ENCODE results near the gene PLA2G15.

PLA2G15 gene

GRCh38 chr16:68244903-68245853 lies at the start of gene PLA2G15:
Gene PLA2G15 (plus strand): TSS chr16:68245373. CDS start chr16:68245427, 54 bp downstream.
- TF ChIP-seq GATA3 (IDR thresholded peaks at IDR 0.05; ENCODE audit: low read depth, low read length) (no peak), GATA2 (IDR thresholded peaks at IDR 0.05; ENCODE audit: low read depth, low read length) (no peak)

GRCh38 chr16:68197250-68197649 lies 47.9 kb upstream of the PLA2G15 start:
- no peak for TF ChIP-seq GATA2 (IDR thresholded peaks at IDR 0.05; ENCODE audit: low read depth, low read length)
- TF ChIP-seq GATA3 (IDR thresholded peaks at IDR 0.05; ENCODE audit: low read depth, low read length): no peak

DNA sequence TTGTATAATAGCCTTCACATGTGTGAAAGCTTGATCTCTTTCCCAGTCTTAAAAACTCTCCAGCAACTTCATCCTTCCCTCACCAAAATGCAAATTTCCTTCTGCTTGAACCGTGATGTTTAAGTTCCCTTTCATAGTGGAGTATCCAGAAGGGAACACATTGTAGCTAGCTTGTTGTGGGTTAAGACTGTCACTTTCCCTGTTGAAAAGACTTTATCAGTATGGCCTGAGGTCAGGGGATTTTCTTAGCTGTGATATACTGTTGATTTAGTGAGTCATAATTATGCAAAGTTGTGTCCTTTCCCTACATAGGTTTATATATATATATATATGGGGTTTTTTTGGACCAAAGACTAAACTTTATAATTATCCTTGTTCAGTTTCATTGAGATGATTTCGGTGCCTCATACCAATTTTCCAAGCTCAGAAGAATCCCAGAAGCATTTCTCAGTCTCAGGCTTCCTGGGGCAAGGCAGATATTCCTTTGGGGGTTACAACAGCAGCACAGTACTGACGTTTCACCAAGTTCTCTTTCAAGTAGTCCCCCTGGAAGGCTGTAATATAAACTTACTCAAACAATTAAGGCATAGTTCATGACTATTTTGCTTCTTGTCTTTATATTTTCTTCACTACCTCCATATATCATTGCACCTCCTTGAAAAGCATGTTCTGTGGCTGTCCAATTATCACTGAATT lies 44.9 kb upstream of the PLA2G15 start:
- TF ChIP-seq GATA3 (IDR thresholded peaks at IDR 0.05; ENCODE audit: low read depth, low read length): no peak
- TF ChIP-seq GATA2 (IDR thresholded peaks at IDR 0.05; ENCODE audit: low read depth, low read length): no peak

DNA sequence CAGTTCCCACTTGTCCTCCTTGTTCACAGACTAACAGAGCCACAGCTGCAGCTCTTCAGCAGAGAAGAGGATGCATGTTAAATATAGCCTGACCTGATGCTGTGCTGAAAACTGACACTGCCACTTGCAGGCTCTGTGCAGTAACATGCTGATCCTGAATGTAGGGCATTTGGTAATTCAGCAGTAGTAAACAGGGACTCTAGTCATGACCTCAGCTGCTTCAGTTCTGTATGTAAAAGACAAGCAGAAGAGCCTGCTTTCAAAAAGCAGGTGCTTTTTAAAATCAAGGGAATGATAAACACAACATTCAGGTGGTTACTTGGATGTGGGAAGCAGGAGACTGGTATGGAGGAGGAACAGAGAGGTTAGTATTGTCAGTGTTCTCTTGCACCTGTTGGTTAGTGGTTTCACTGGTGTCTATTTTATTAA lies 43.1 kb upstream of the PLA2G15 start:
- TF ChIP-seq GATA2 (IDR thresholded peaks at IDR 0.05; ENCODE audit: low read depth, low read length) (no peak), GATA3 (IDR thresholded peaks at IDR 0.05; ENCODE audit: low read depth, low read length) (no peak)

GRCh38 chr16:68206245-68206644 lies 38.9 kb upstream of the PLA2G15 start:
- TF ChIP-seq GATA2 (IDR thresholded peaks at IDR 0.05; ENCODE audit: low read depth, low read length): no peak
- TF ChIP-seq GATA3 (IDR thresholded peaks at IDR 0.05; ENCODE audit: low read depth, low read length): no peak

DNA sequence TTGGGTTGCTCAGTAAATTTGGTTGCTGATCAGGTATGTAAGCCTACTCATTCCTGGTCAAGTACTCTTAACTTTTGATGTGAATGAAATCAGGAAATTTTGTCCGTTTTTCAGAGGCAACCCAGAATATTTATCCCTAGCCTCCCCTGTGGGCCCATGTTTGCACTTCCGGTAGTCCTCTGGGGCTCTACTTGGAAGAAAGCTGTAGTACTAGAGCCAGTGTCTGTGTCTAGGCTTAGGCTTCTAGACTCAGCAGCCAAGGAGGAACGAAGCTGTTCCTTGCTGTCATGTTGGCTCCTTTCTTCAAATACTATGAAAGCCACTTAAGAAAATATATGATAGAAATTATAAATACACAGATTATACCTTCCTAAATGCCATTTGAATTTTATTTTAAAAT lies 30.4 kb upstream of the PLA2G15 start:
- no peak for TF ChIP-seq GATA2 (IDR thresholded peaks at IDR 0.05; ENCODE audit: low read depth, low read length)
- TF ChIP-seq GATA3 (IDR thresholded peaks at IDR 0.05; ENCODE audit: low read depth, low read length): no peak

DNA sequence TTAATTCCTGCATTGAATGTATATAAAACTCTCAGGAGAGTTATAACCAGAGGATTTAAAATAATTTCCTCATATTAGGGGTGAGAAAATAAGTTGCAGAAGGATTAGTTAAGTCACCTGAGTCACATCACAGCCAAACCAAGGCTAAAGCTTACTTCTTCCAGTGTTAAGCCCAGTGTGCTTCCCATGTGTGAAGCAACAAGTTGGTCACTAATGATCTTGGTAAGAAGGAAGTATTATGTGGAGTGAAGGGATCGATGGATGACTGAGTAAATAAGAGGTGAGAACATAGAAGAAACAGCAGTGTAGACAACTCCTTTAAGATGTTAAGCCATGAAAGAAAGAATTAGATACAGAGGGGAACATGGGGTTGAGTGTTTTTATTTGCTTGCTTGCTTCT lies 29.9 kb upstream of the PLA2G15 start:
- no peak for TF ChIP-seq GATA3 (IDR thresholded peaks at IDR 0.05; ENCODE audit: low read depth, low read length)
- no peak for TF ChIP-seq GATA2 (IDR thresholded peaks at IDR 0.05; ENCODE audit: low read depth, low read length)

- TF ChIP-seq GATA2 (IDR thresholded peaks at IDR 0.05; ENCODE audit: low read depth, low read length): no peak
- TF ChIP-seq GATA3 (IDR thresholded peaks at IDR 0.05; ENCODE audit: low read depth, low read length): no peak
These were observed 28.9 kb upstream of the PLA2G15 start for GRCh38 chr16:68216240-68216639.

- TF ChIP-seq GATA2 (IDR thresholded peaks at IDR 0.05; ENCODE audit: low read depth, low read length) (no peak), GATA3 (IDR thresholded peaks at IDR 0.05; ENCODE audit: low read depth, low read length) (no peak)
These were observed 27.7 kb upstream of the PLA2G15 start for GRCh38 chr16:68217506-68217905.

DNA sequence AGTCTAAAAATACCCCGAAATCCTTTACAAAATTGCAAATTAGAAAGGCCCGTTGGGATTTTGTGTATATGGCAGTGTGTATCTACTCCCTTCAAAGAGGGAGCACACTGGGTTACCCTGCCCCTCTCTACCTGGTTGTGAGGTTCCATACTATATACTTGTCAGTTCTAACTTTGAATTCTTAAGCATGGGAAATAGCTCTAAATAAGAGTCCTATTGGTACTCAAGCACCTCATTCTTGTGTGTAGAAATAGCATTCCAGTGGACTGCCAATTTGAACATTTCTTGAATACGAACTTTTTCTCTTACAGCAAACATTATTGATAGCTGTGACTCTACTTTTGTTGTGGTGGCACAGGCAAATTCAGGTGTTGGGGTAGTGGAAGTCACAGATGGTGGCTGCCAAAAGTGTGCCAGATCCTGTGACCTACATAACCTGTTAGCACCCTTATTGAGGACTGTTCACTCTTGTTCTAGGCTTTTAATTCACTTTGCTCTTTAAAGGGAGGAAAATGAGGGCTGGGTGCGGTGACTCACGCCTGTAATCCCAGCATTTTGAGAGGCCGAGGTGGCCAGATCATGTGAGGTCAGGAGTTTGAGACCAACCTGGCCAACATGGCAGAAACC lies 25.3 kb upstream of the PLA2G15 start:
- no peak for TF ChIP-seq GATA3 (IDR thresholded peaks at IDR 0.05; ENCODE audit: low read depth, low read length)

DNA sequence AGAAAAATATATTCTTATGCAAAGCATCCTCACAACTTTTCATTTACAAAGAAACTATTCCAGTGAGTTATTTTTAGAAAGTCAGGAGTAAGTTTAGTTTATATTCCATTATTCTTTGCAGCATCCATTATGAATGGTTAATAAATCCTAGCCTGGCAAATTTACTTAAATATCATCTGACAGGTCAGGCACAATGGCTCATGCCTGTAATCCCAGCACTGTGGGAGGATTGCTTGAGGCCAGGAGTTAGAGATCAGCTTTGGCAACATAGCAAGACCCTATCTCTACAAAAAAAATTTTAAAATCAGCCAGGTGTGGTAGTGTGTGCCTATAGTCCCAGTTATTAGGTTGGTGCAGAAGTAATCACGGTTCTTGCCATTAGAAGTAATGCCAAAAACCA lies 22.1 kb upstream of the PLA2G15 start:
- TF ChIP-seq GATA2 (IDR thresholded peaks at IDR 0.05; ENCODE audit: low read depth, low read length) (no peak; the same call in 1 of the 2 replicates), GATA3 (IDR thresholded peaks at IDR 0.05; ENCODE audit: low read depth, low read length) (no peak)

DNA sequence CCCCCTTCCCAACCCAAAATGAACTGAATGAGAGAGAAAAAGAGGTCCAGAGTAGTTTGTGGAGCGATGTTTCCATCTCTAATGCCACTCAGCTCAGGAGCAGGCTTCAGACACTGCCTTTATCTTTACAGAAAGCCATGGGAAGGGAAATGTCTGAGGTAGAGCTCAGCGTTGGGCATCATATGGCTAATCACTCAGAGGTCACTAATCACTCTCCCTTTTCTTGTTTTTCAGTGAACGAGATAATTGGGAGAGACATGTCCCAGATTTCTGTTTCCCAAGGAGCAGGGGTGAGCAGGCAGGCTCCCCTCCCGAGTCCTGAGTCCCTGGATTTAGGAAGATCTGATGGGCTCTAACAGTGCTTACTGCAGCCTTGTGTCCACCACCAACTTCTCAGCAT lies 19.1 kb upstream of the PLA2G15 start:
- TF ChIP-seq GATA2 (IDR thresholded peaks at IDR 0.05; ENCODE audit: low read depth, low read length) (no peak), GATA3 (IDR thresholded peaks at IDR 0.05; ENCODE audit: low read depth, low read length) (no peak)

- TF ChIP-seq GATA2 (IDR thresholded peaks at IDR 0.05; ENCODE audit: low read depth, low read length) (peak; percentile 46; the same call in 1 of the 2 replicates), GATA3 (IDR thresholded peaks at IDR 0.05; ENCODE audit: low read depth, low read length) (no peak)
These were observed 17.9 kb upstream of the PLA2G15 start for GRCh38 chr16:68227183-68227793.
